A172 (cell line): Measurements from ENCODE around the gene LCOR. TPM values are rescaled to one million over a fixed set of nuclear protein-coding genes. Genes with fewer than 3 reads are reported as not detected.
"Not testable (repeated sequence)": the region's sequence is repeated elsewhere in the genome, so short reads cannot be mapped to it uniquely, and the experiment has no call there.

Experiments used
- DNase-seq: peaks from one replicate; pipeline ENCODE4 v3.0.0-alpha.2; 2015; ENCODE audit warnings: low spot score
- total RNA-seq: library from RNA; depleted of rRNA; stranded (reverse); fragments of >200 nt; shearing (Covaris generic); gene quantifications from 2 replicates; pipeline ENCODE4 v1.2.3, GENCODE V29; 2014

The LCOR gene
- total RNA-seq, 1 experiment from 2014 or later, result 15.8 TPM

- DNase-seq, result peak; percentile 53
Measured at GRCh38 chr10:96840841-96841518, 8.9 kb downstream of the LCOR start.

DNA sequence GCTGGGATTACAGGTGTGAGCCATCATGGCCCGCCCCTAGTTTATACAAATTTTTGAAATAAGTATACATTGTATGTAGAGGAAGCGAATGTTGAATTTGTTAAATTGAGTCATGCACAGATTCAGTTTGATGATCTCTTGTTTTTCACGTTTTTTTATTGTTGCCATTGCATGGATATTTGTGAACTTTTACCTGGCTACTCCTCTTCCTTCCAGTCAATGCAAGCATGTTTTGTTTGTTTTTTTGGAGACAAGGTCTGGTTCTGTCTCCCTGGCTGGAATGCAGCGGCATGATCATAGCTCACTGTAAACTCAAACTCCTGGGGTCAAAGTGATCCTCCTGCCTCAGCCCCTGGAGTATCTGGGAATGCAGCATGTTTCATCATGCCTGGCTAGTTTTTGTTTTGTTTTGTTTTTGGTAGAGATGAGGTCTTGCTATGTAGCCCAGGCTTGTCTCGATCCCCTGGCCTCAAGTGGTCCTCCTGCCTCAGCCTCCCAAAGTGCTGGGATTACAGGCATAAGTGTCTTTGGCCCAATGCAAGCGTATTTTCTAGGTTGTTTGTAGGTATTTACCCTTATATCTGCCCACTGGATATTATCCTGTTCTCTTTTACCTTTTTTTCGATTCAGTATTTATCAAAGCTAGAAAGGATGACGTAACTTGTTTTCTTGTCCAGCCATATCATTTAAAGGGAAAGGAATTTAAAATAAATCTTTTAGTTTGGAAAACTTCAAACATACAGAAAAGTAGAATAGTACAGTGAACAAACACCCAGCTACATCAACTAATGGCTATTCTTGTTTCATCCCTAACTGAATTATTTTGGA, 11.0 kb downstream of the LCOR start:
- DNase-seq, result no peak

GRCh38 chr10:96843823-96844222, 11.7 kb downstream of the LCOR start:
- DNase-seq, result no peak

DNA sequence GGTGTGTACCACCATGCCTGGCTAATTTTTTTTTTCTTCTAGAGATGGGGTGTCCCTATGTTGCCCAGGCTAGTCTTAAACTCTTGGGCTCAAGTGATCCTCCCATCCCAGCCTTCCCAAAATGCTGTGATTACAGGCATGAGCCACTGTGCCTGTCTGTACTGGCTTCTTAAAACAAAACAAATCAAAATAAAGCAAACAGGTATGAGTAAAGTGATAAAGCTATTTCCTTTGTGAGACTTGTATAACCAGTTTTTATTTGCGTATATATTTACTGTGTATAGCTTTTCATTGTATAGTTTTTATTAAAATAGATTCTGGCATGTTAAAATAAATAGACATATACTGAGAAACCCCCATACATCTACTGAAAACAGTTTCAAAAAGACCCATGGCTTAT, 14.3 kb downstream of the LCOR start:
- DNase-seq, result no peak

DNA sequence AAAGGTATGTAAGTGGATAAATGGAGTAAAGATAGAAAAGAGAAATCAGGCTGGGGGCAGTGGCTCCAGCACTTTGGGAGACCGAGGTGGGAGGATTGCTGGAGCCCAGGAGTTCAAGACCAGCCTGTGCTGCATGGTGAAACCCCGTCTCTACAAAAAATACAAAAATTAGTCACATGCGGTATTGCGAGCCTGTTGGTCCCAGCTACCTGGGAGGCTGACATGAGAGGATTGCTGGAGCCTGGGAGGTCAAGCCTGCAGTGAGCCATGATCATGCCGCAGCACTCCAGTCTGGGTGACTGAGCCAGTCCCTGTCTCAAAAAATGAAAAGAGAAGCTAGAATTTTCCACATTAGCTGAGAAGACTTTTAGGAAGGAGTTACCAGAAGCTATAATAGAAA, 14.8 kb downstream of the LCOR start:
- no peak for DNase-seq

DNA sequence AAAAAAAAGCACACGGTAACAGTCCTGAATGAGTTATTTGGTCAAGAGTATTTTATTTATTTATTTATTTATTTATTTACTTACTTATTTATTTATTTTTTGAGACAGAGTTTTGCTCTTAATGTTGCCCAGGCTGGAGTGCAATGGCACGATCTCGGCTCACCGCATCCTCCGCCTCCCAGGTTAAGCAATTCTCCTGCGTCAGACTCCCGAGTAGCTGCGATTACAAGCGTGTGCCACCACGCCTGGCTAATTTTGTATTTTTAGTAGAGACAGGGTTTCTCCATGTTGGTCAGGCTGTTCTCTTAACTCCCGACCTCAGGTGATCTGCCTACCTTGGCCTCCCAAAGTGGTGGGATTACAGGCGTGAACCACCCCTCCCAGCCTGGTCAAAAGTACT, 15.3 kb downstream of the LCOR start:
- not testable (repeated sequence) for DNase-seq

DNA sequence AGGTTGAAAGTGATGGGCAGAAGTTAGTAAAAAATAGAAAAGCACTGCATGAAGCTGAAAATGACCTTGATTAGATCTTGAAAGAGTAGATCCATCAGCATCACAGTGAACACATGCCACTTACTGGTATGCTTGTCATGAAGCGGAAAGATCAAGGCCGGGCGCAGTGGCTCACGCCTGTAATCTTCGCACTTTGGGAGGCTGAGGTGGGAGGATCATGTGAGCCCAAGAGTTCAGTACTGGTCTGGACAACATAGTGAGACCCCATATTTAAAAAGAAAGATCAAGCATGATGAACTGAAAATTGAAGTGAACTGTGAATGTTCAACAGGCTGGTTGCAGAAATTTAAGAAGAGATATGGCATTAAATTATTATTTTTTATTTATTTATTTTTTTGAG, 18.0 kb downstream of the LCOR start:
- DNase-seq, result no peak

DNA sequence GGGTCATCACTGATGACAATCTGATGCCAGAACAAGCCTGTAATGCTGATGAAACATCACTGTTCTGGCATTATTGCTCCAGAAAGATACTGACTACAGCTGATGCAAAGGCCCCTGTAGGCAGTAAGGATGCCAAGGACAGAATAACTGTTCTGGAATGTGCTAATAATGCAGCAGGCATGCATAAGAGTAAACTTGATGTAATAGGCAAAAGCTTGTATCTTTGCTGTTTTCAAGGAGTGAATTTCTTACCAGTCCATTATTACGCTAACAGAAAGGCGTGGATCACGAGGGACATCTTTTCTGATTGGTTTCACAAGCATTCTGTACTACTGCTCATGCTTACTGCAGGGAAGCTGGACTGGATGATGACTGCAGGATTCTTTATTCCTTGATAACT, 18.7 kb downstream of the LCOR start:
- peak; percentile 46 for DNase-seq

GRCh38 chr10:96851281-96851680, 19.2 kb downstream of the LCOR start:
- no peak for DNase-seq

- no peak for DNase-seq
Measured at GRCh38 chr10:96856317-96856716, 24.2 kb downstream of the LCOR start.

DNA sequence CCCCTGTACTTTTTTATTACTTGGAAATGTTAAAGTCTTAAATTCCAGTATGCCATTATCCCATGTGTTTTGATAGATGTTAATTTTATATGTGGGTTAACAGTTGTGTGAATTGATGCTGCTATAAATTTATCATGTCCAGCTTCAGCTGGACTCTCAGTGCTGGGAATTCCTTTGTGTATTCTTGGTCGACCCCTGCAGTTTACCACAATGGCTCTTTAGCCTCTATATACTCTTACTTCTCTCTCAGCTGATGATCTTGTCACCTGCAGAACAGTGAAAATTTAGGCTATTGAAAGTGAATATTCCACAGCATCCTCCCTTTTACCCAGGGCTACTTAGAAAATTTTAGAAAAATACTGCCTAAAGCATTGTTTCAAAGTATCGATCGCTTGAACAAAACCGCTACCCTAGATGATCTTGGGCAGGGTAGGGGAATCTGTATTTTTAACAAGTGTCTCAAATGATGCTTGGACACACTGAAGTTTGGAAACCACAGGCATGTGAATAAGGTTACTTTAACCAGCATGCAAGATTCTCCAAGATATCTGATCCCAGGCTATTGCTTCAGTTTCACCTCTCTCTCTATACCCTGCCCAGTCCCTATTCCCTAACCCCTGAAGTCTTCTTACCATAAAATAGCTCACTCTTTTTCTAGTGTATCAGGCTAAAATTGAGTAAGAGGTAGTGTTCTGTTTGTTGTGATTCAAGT, 25.4 kb downstream of the LCOR start:
- no peak for DNase-seq

GRCh38 chr10:96858038-96858705, 26.1 kb downstream of the LCOR start:
- no peak for DNase-seq

- no peak for DNase-seq
Measured at GRCh38 chr10:96858706-96859050, 26.6 kb downstream of the LCOR start.

DNA sequence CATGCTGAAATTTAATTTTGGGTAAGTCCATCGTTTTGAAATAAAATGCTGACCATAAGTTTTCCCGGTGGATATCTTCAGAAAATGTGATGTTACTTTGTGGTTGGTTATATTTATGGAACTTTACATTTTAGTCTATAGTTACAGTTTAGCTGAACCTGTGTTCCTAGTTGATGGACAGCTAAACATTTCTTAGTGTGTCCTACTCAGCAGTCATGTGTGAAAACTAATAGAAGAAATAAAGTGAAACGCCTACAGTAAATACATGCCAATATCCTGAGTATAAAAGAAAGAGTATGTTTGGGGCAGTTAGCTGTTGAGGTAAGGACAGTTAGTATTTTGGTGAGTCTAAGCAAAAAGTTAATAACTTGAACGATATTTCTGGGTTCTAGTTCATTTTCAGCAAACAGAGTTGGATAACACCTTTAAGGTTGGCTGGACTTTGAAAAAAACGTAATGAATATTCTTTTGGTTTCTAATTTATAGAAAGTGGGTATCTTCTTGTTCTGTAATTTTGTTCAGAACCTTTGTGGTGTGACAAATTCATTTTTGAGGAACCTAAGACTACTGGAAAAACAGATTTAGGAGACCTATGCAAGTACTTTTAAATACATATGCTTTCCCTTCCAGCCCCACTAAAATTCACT, 28.7 kb downstream of the LCOR start:
- no peak for DNase-seq

- DNase-seq, result peak; percentile 85
Measured at GRCh38 chr10:96863922-96864543, 31.9 kb downstream of the LCOR start.

GRCh38 chr10:96873086-96873485, 41.0 kb downstream of the LCOR start:
- DNase-seq, result no peak

DNA sequence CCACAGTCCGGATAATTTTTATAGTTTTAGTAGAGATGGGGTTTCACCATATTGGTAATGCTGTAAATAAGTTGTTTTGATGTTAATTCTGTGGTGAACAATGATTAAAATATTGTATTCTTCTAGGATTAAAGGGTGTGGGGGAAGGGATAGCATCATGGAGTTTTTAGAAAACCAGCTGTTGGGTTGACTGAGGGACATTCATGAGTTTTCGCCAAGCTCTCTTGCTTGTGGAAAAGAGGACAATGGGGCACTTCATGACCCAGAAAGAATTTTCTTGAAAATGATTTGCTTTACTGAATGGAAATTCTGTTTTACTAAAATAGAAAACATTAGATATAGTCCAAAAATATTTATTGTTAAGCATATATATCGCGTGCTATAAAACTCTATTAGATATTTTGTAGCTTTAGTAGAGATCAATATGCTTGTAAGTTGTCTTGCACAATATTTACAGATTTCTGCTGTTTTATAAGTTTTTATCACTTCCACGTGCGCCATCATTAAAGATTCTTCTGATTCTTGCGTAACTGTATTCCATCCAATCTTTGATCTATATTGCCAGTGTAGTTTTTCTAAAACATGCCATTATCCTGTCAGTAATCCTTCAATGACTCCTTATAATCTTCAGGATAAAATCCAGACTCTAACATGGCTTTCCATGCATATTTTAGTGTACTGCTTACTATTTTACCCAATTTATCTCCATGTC, 41.8 kb downstream of the LCOR start:
- DNase-seq, result no peak

GRCh38 chr10:96878057-96878456, 46.0 kb downstream of the LCOR start:
- DNase-seq, result no peak

- no peak for DNase-seq
Measured at GRCh38 chr10:96880575-96880974, 48.5 kb downstream of the LCOR start.

DNA sequence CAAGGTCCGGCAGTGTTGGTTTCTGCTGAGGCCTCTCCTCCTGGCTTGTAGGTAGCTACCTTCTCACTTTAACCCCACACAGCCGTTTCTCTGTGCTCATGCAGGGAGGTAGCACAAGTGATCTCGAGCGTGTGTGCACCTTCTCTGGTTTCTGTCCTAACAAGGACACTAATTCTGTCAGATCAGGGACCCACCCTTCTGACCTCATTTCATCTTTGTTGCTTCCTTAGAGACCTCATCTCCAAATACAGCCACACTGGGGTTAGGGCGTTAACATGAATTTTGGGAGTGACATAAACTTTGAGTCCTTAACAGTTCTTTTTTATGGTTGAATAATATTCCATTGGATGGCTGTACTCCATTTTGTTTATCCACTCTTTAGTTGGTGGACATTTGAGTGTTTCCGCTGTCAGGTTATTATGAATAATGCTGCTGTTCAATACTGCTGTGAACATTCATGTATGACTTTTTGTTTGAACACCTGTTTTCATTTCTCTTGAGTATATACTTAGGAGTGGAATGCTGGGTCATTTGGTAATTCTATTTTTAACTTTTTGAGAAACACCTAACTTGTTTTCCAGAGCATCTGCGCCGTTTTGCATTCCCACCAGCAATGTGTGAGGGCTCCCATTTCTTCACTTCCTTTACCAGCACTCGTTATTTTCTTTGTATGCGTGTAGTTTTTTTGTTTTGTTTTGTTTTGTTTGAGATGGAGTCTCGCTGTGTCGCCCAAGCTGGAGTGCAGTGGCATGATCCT, 57.5 kb downstream of the LCOR start:
- DNase-seq, result no peak
